Left colon (tissue), 2 donors: ENCODE data around the gene TMPRSS11D. TPM values are rescaled to one million over a fixed set of nuclear protein-coding genes. Genes with fewer than 3 reads are reported as not detected.

Experiments used
- ATAC-seq: fragments of 200-7000 bp; cut with Tn5 transposase; one replicate; pipeline ENCODE4 v1.9.1; 2020; ENCODE audit warnings: mild to moderate bottlenecking, moderate library complexity
- DNase-seq, 2 donors: peaks; one replicate each; pipeline ENCODE4 v3.0.0-alpha.2; 2020
- intact Hi-C, 2 donors: fragments of 100-400 bp; cut with DNase I in 1 of 2; cut with micrococcal nuclease in 1 of 2; formaldehyde crosslinking; loops; one replicate each; pipeline versions ENCODE4 v1.11.2 to v1.14.0; 2022; cut with DNase I, micrococcal nuclease
- long read RNA-seq: library from polyadenylated mRNA; unstranded; transcript quantifications from one replicate; pipeline ENCODE4 v2.0.0, GENCODE V29; 2021
- total RNA-seq, 2 donors: library from RNA; stranded (reverse); fragmentation: NEBNext Ultra II Directional; extraction: Animal tissue kit (Norgen Biotek cat#: 25700); gene quantifications; one replicate each; pipeline ENCODE4 v1.2.1, GENCODE V29; 2021
- donor health status: DM: no; HTN: no; CAD: no.
- donor health status: DM: yes; HTN: yes; CAD: no.

Gene TMPRSS11D
- total RNA-seq = not detected
- long read RNA-seq = 0 reads

- DNase-seq (no peak), ATAC-seq (no peak)
- intact Hi-C loops = no loop called here
Measured at GRCh38 chr4:67883902-67884301, at the start of gene TMPRSS11D. TSS of gene TMPRSS11D (minus strand) at chr4:67884002. CDS start at chr4:67883933, 69 bp downstream.

- intact Hi-C loops = no loop called here
- DNase-seq = no peak
- no peak for ATAC-seq
Measured at GRCh38 chr4:67933038-67933437, 49.2 kb upstream of the TMPRSS11D start.

- intact Hi-C loops = no loop called here
- DNase-seq (no peak), ATAC-seq (no peak)
Measured at GRCh38 chr4:67931256-67931655, 47.5 kb upstream of the TMPRSS11D start.

GRCh38 chr4:67929426-67929825 is 45.6 kb upstream of the TMPRSS11D start:
- no peak for DNase-seq
- no peak for ATAC-seq
- intact Hi-C loops = no loop called here

- intact Hi-C loops = no loop called here
- ATAC-seq = no peak
Measured at GRCh38 chr4:67928546-67928945, 44.7 kb upstream of the TMPRSS11D start.

GRCh38 chr4:67927251-67927650 is 43.4 kb upstream of the TMPRSS11D start:
- DNase-seq (no peak), ATAC-seq (no peak)
- intact Hi-C loops = no loop called here

More at GRCh38 chr4:67928546-67928945, 44.7 kb upstream of the TMPRSS11D start:
- no peak for DNase-seq

- peak in 1 of 2 donors; percentile 19 for DNase-seq
- ATAC-seq = no peak
- intact Hi-C loops = no loop called here
Measured at GRCh38 chr4:67926485-67926884, 42.7 kb upstream of the TMPRSS11D start.

- ATAC-seq = no peak
- intact Hi-C loops = no loop called here
Measured at GRCh38 chr4:67922697-67923096, 38.9 kb upstream of the TMPRSS11D start.

GRCh38 chr4:67918428-67918827 is 34.6 kb upstream of the TMPRSS11D start:
- DNase-seq (no peak), ATAC-seq (no peak)
- intact Hi-C loops = no loop called here

More at GRCh38 chr4:67922697-67923096, 38.9 kb upstream of the TMPRSS11D start:
- no peak for DNase-seq

GRCh38 chr4:67915400-67915966 is 31.7 kb upstream of the TMPRSS11D start:
- intact Hi-C loops = no loop called here
- DNase-seq = no peak
- no peak for ATAC-seq

- no peak for DNase-seq
- intact Hi-C loops = no loop called here
- no peak for ATAC-seq
Measured at GRCh38 chr4:67912080-67912479, 28.3 kb upstream of the TMPRSS11D start.

GRCh38 chr4:67911638-67912037 is 27.8 kb upstream of the TMPRSS11D start:
- no peak for ATAC-seq
- DNase-seq = no peak
- intact Hi-C loops = no loop called here

- ATAC-seq (no peak), DNase-seq (no peak)
- intact Hi-C loops = no loop called here
Measured at GRCh38 chr4:67911141-67911540, 27.3 kb upstream of the TMPRSS11D start.

- intact Hi-C loops = no loop called here
- ATAC-seq = no peak
- no peak for DNase-seq
Measured at GRCh38 chr4:67910585-67910905, 26.7 kb upstream of the TMPRSS11D start.

GRCh38 chr4:67909905-67910584 is 26.2 kb upstream of the TMPRSS11D start:
- intact Hi-C loops = no loop called here
- DNase-seq (no peak), ATAC-seq (no peak)

- DNase-seq (no peak), ATAC-seq (no peak)
- intact Hi-C loops = no loop called here
Measured at GRCh38 chr4:67907650-67908049, 23.8 kb upstream of the TMPRSS11D start.

- DNase-seq (no peak), ATAC-seq (no peak)
- intact Hi-C loops = no loop called here
Measured at GRCh38 chr4:67899096-67899495, 15.3 kb upstream of the TMPRSS11D start.

GRCh38 chr4:67897686-67898085 is 13.9 kb upstream of the TMPRSS11D start:
- intact Hi-C loops = no loop called here
- ATAC-seq (no peak), DNase-seq (no peak)

- no peak for ATAC-seq
- no peak for DNase-seq
- intact Hi-C loops = no loop called here
Measured at GRCh38 chr4:67896421-67897065, 12.7 kb upstream of the TMPRSS11D start.

GRCh38 chr4:67894659-67895058 is 10.9 kb upstream of the TMPRSS11D start:
- no peak for ATAC-seq
- no peak for DNase-seq
- intact Hi-C loops = no loop called here
